Memory B cell (primary cell): Measurements from ENCODE around the gene DOCK1.

Experiments used
- ATAC-seq: fragments of 150-1000 bp; cut with Tn5 transposase; 2 replicates; pipeline ENCODE4 v1.10.0; 2021; ENCODE audit warnings: low read depth, mild to moderate bottlenecking, moderate library complexity
- DNase-seq, 2 donors: peaks; one replicate each; pipeline ENCODE4 v3.0.0; 2022; ENCODE audit warnings: low spot score in 2 of 2
- H3K27ac Mint-ChIP-seq: one replicate; pipeline ENCODE4 v1.8.0; 2022; ENCODE audit warnings: mild to moderate bottlenecking, moderate library complexity, mixed read lengths
- H3K27me3 Mint-ChIP-seq: one replicate; pipeline ENCODE4 v1.8.0; 2022; ENCODE audit warnings: mixed read lengths
- H3K36me3 Mint-ChIP-seq: one replicate; pipeline ENCODE4 v1.8.0; 2022; ENCODE audit warnings: mild to moderate bottlenecking, mixed read lengths
- H3K4me1 Mint-ChIP-seq: one replicate; pipeline ENCODE4 v1.8.0; 2022; ENCODE audit warnings: mixed read lengths
- H3K4me3 Mint-ChIP-seq: one replicate; pipeline ENCODE4 v1.8.0; 2022; ENCODE audit warnings: mild to moderate bottlenecking, moderate library complexity, mixed read lengths
- H3K9me3 Mint-ChIP-seq: one replicate; pipeline ENCODE4 v1.8.0; 2022; ENCODE audit warnings: mixed read lengths

DOCK1 gene

GRCh38 chr10:127024685-127025435 lies 119.6 kb downstream of the DOCK1 start:
- DNase-seq: no peak
- H3K27me3 Mint-ChIP-seq: peaks cover 2% of the 10 kb centered on the region
- H3K27ac Mint-ChIP-seq: no peak overlapping the region
- H3K4me1 Mint-ChIP-seq: no peaks in the 10 kb centered on the region
- H3K4me3 Mint-ChIP-seq: no peak overlapping the region
- no peak for ATAC-seq
- H3K9me3 Mint-ChIP-seq: peaks cover 2% of the 10 kb centered on the region
- H3K36me3 Mint-ChIP-seq: no peaks in the 10 kb centered on the region

GRCh38 chr10:127027786-127028185 lies 122.6 kb downstream of the DOCK1 start:
- Mint-ChIP-seq H3K4me3 (no peak overlapping the region), H3K4me1 (no peaks in the 10 kb centered on the region), H3K27me3 (peaks cover 2% of the 10 kb centered on the region), H3K9me3 (peaks cover 2% of the 10 kb centered on the region), H3K36me3 (no peaks in the 10 kb centered on the region), H3K27ac (no peak overlapping the region)
- ATAC-seq (no peak), DNase-seq (no peak)

GRCh38 chr10:127028556-127028955 lies 123.3 kb downstream of the DOCK1 start:
- Mint-ChIP-seq H3K36me3 (no peaks in the 10 kb centered on the region), H3K4me1 (no peaks in the 10 kb centered on the region), H3K27ac (no peak overlapping the region), H3K9me3 (no peaks in the 10 kb centered on the region), H3K4me3 (no peak overlapping the region), H3K27me3 (no peaks in the 10 kb centered on the region)
- ATAC-seq: no peak
- DNase-seq: no peak

DNA sequence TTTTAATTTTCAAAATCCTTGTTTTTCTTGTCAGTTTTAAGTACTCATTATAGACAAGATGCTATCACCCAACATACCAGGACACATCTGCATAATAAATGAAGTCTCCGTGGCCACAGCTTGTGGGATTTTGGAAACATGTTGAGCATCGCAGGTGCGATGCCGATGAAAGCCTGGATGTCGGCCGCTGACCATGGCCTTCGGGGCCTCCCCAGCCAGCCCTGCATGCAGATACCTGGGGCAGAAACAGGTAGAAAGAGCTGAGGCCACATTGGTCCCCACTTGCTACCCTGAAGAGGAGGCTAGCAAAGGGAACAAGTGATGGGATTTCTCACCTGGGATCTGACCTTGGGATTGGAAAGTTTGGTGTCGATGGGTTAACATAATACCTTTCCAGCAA lies 123.8 kb downstream of the DOCK1 start:
- ATAC-seq: no peak
- H3K4me1 Mint-ChIP-seq: no peaks in the 10 kb centered on the region
- H3K27ac Mint-ChIP-seq: no peak overlapping the region
- DNase-seq: no peak
- H3K9me3 Mint-ChIP-seq: peaks cover 2% of the 10 kb centered on the region
- peaks cover 1% of the 10 kb centered on the region for H3K27me3 Mint-ChIP-seq
- no peak overlapping the region for H3K4me3 Mint-ChIP-seq
- H3K36me3 Mint-ChIP-seq: no peaks in the 10 kb centered on the region

GRCh38 chr10:127033216-127034033 lies 128.2 kb downstream of the DOCK1 start:
- Mint-ChIP-seq H3K9me3 (peaks cover 4% of the 10 kb centered on the region), H3K4me3 (no peak overlapping the region), H3K27me3 (peaks cover 2% of the 10 kb centered on the region), H3K4me1 (no peaks in the 10 kb centered on the region), H3K36me3 (no peaks in the 10 kb centered on the region), H3K27ac (no peak overlapping the region)
- DNase-seq (no peak), ATAC-seq (no peak)

DNA sequence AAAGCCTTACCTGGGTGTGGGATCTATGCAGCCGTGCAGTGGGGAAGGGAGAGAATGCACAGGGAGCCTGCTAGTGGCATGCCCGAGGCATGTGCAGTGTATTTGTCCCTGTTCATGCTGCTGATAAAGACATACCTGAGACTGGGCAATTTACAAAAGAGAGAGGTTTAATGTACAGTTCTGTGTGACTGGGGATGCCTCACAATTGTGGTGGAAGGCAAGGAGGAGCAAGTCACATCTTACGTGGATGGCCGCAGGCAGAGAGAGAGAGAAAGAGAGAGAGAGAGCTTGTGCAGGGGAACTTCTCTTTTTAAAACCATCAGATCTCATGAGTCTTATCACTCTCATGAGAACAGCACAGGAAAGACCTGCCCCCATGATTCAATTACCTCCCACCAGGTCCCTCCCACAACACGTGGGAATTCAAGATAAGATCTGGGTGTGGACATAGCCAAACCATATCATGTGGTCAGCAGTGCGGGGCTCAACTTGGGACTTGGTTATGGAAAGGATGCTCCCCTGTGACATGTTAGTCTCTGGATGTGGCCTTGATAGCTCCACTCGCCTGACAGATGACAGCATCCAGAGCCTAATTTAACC lies 128.9 kb downstream of the DOCK1 start:
- no peak overlapping the region for H3K4me3 Mint-ChIP-seq
- H3K4me1 Mint-ChIP-seq: no peaks in the 10 kb centered on the region
- ATAC-seq: no peak
- peaks cover 4% of the 10 kb centered on the region for H3K9me3 Mint-ChIP-seq
- no peak overlapping the region for H3K27ac Mint-ChIP-seq
- no peaks in the 10 kb centered on the region for H3K36me3 Mint-ChIP-seq
- no peak for DNase-seq
- H3K27me3 Mint-ChIP-seq: peaks cover 2% of the 10 kb centered on the region

- no peak overlapping the region for H3K4me3 Mint-ChIP-seq
- peaks cover 2% of the 10 kb centered on the region for H3K27me3 Mint-ChIP-seq
- DNase-seq (no peak), ATAC-seq (no peak)
- no peak overlapping the region for H3K27ac Mint-ChIP-seq
- H3K4me1 Mint-ChIP-seq: no peaks in the 10 kb centered on the region
- no peaks in the 10 kb centered on the region for H3K36me3 Mint-ChIP-seq
- peaks cover 4% of the 10 kb centered on the region for H3K9me3 Mint-ChIP-seq
Observed at GRCh38 chr10:127034790-127035189, 129.6 kb downstream of the DOCK1 start.

- DNase-seq: no peak
- peaks cover 2% of the 10 kb centered on the region for H3K27me3 Mint-ChIP-seq
- peaks cover 4% of the 10 kb centered on the region for H3K9me3 Mint-ChIP-seq
- no peak for ATAC-seq
- H3K27ac Mint-ChIP-seq: no peak overlapping the region
- no peaks in the 10 kb centered on the region for H3K36me3 Mint-ChIP-seq
- H3K4me3 Mint-ChIP-seq: no peak overlapping the region
- no peaks in the 10 kb centered on the region for H3K4me1 Mint-ChIP-seq
Observed at GRCh38 chr10:127035827-127036226, 130.6 kb downstream of the DOCK1 start.

- Mint-ChIP-seq H3K9me3 (peaks cover 4% of the 10 kb centered on the region), H3K27me3 (peaks cover 2% of the 10 kb centered on the region), H3K27ac (no peak overlapping the region), H3K4me3 (no peak overlapping the region), H3K4me1 (no peaks in the 10 kb centered on the region), H3K36me3 (no peaks in the 10 kb centered on the region)
- ATAC-seq (no peak), DNase-seq (no peak)
Observed at GRCh38 chr10:127036987-127037386, 131.8 kb downstream of the DOCK1 start.

GRCh38 chr10:127039435-127039834 lies 134.2 kb downstream of the DOCK1 start:
- ATAC-seq: no peak
- Mint-ChIP-seq H3K27me3 (no peaks in the 10 kb centered on the region), H3K4me1 (no peaks in the 10 kb centered on the region), H3K9me3 (peaks cover 2% of the 10 kb centered on the region), H3K4me3 (no peak overlapping the region), H3K36me3 (no peaks in the 10 kb centered on the region), H3K27ac (no peak overlapping the region)
- no peak for DNase-seq

- DNase-seq: no peak
- ATAC-seq: no peak
Observed at GRCh38 chr10:127040756-127041155, 135.5 kb downstream of the DOCK1 start.

DNA sequence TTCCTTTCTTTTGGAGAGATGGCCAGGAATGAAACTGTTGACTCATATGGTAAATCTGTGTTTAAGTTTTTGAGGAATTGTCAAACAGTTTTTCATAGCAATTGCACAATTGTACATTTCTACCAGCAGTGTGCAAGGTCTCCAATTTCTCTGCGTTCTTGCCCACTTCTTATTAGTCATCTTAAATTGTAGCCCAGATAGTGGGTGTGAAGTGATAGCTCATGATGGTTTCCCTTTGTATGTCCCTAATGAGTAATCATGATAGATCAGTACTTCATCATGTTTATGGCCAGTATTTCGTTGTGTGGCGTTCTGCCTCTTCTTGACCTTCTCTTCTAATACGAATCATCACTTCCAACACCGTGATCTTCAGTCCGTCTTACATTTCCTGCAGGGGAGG lies 136.3 kb downstream of the DOCK1 start:
- Mint-ChIP-seq H3K36me3 (no peaks in the 10 kb centered on the region), H3K9me3 (no peaks in the 10 kb centered on the region), H3K4me1 (no peaks in the 10 kb centered on the region), H3K27me3 (no peaks in the 10 kb centered on the region), H3K27ac (no peak overlapping the region), H3K4me3 (no peak overlapping the region)
- ATAC-seq: no peak
- DNase-seq: no peak

More at GRCh38 chr10:127040756-127041155, 135.5 kb downstream of the DOCK1 start:
- Mint-ChIP-seq H3K27ac (no peak overlapping the region), H3K4me3 (no peak overlapping the region), H3K36me3 (no peaks in the 10 kb centered on the region), H3K4me1 (no peaks in the 10 kb centered on the region), H3K27me3 (no peaks in the 10 kb centered on the region), H3K9me3 (peaks cover 2% of the 10 kb centered on the region)

DNA sequence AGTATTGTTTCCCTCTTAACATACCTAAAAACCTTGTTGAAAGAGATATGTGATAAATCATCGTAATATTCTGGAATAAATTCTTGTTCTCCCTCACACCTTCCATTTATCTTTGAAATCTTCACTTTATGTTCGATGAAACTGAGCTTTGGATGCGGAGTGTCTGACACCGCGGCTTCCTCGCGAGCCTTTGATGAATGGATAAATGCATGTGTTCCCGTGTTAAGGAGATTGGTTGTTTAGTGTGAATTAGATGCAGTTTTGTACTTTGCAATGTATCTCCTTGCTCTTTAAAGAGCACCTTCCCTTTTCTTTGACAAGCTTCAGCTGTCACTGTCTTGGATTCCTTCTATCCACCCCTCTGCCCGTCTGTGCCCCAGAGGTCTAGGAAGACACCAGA lies 138.1 kb downstream of the DOCK1 start:
- ATAC-seq (no peak), DNase-seq (no peak)
- Mint-ChIP-seq H3K27me3 (no peaks in the 10 kb centered on the region), H3K4me1 (no peaks in the 10 kb centered on the region), H3K4me3 (no peak overlapping the region), H3K9me3 (peaks cover 2% of the 10 kb centered on the region), H3K27ac (no peak overlapping the region), H3K36me3 (no peaks in the 10 kb centered on the region)

GRCh38 chr10:127044186-127044585 lies 139.0 kb downstream of the DOCK1 start:
- Mint-ChIP-seq H3K4me3 (no peak overlapping the region), H3K36me3 (no peaks in the 10 kb centered on the region), H3K9me3 (peaks cover 2% of the 10 kb centered on the region), H3K4me1 (no peaks in the 10 kb centered on the region), H3K27me3 (no peaks in the 10 kb centered on the region), H3K27ac (no peak overlapping the region)
- DNase-seq (no peak), ATAC-seq (no peak)
